Stimulated activated CD4-positive, alpha-beta T cell treated with anti-CD3 and anti-CD28 coated beads, Interleukin-1b, Interleukin-23, amount 100 ng/mL, for 4 hours (primary cell): ENCODE results near the gene HUNK.

Experiments
- DNase-seq, 2 donors: peaks; one replicate each; pipeline ENCODE4 v3.0.0-alpha.2; 2020; ENCODE audit warnings: low read depth in 2 of 2

HUNK gene

GRCh38 chr21:31895077-31895835, 22.4 kb downstream of the HUNK start:
- no peak for DNase-seq

- DNase-seq: no peak
Measured at GRCh38 chr21:31896019-31896418, 23.2 kb downstream of the HUNK start.

- DNase-seq: no peak
Measured at GRCh38 chr21:31897311-31897710, 24.5 kb downstream of the HUNK start.

- no peak for DNase-seq
Measured at GRCh38 chr21:31898933-31899630, 26.3 kb downstream of the HUNK start.

GRCh38 chr21:31900121-31900895, 27.5 kb downstream of the HUNK start:
- DNase-seq: no peak

- no peak for DNase-seq
Measured at GRCh38 chr21:31901315-31901714, 28.5 kb downstream of the HUNK start.

GRCh38 chr21:31902438-31902837, 29.6 kb downstream of the HUNK start:
- DNase-seq: no peak

- DNase-seq: no peak
Measured at GRCh38 chr21:31903896-31904295, 31.1 kb downstream of the HUNK start.

- DNase-seq: no peak
Measured at GRCh38 chr21:31905503-31906451, 33.0 kb downstream of the HUNK start.

GRCh38 chr21:31908106-31909031, 35.5 kb downstream of the HUNK start:
- DNase-seq: no peak

GRCh38 chr21:31909153-31910073, 36.6 kb downstream of the HUNK start:
- DNase-seq: no peak

- no peak for DNase-seq
Measured at GRCh38 chr21:31910074-31910470, 37.3 kb downstream of the HUNK start.

GRCh38 chr21:31911138-31911907, 38.5 kb downstream of the HUNK start:
- DNase-seq: no peak

GRCh38 chr21:31912501-31912900, 39.7 kb downstream of the HUNK start:
- DNase-seq: no peak

GRCh38 chr21:31913182-31913608, 40.4 kb downstream of the HUNK start:
- DNase-seq: no peak

GRCh38 chr21:31914472-31914871, 41.7 kb downstream of the HUNK start:
- DNase-seq: no peak

- no peak for DNase-seq
Measured at GRCh38 chr21:31915566-31915965, 42.7 kb downstream of the HUNK start.

- DNase-seq: no peak
Measured at GRCh38 chr21:31917108-31917507, 44.3 kb downstream of the HUNK start.
